HG03558 (cell line): ENCODE measurements around the gene SLC12A7.

Experiments
- ATAC-seq: cut with Tn5 transposase; IDR thresholded peaks from one replicate; pipeline ENCODE4 v1.9.1; 2021; ENCODE audit warnings: moderate number of reproducible peaks; ENCODE audit not compliant: unreplicated experiment; ENCODE audit errors: extremely low read depth

The SLC12A7 gene

DNA sequence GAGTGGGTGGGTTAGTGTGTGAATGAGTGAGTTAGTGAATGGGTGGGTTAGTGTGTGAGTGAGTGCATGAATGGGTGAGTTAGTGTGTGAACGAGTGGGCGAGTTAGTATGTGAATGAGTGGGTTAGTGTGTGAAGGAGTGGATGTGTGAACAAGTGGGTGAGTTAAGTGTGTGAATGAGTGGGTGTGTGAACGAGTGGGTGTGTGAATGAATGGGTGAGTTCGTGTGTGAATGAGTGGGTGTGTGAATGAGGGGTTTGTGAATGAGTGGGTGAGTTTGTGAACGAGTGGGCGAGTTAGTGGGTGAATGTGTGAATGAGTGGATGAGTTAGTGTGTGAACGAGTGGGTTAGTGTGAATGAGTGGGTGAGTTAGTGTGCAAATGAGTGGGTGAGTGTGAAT, 69.2 kb downstream of the SLC12A7 start:
- ATAC-seq = no peak

DNA sequence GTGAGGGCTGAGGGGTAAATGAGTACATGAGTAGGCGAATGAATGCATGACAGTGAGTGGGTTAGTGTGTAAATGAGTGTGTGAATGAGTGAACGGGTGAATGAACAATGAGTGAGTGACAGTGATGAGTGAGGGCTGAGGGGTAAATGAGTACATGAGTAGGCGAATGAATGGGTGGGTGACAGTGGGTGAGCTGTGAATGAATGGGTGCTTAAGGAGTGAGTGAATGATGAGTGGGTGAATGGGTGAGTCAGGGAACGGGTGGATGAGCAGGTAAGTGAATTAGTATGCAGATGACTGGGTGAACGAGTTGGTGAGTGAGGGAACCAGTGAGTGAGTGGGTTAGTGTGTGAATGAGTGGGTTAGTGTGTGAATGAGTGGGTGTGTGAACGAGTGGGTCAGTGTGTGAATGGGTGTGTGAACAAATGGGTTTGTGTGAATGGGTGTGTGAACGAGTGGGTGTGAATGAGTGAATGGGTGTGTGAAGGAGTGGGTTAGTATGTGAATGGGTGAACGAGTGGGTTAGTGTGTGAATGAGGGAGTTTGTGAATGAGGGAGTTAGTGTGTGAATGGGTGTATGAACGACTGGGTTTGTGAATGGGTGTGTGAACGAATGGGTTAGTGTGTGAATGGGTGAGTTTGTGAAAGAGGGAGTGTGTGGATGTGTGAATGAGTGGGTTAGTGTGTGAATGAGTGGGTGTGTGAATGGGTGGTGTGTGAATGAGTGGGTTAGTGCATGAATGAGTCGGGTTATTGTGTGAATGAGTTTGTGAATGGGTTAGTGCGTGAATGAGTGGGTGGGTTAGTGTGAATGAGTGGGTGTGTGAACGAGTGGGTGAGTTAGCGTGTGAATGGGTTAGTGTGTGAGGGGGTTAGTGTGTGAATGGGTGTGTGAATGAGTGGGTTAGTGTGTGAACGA, 70.4 kb downstream of the SLC12A7 start:
- no peak for ATAC-seq

DNA sequence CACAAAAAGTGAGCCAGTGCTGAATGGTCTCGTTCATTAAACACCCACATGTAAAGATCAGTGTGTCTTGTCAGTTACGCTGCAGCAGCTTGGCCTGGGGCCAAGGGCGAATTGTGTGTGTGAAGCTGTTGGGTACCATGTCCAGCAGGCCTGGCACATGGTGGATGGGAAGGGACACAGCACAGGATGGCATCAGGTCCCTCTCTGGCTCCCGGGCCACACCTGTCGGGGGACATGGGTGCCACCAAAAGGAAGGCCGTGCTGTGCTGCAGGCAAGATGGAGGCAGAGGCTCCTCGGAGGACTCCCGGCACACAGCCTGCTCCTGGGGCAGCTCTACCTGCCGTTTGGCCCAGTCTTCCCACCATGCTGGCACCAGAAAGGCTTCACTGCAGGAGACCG, 71.3 kb downstream of the SLC12A7 start:
- no peak for ATAC-seq

DNA sequence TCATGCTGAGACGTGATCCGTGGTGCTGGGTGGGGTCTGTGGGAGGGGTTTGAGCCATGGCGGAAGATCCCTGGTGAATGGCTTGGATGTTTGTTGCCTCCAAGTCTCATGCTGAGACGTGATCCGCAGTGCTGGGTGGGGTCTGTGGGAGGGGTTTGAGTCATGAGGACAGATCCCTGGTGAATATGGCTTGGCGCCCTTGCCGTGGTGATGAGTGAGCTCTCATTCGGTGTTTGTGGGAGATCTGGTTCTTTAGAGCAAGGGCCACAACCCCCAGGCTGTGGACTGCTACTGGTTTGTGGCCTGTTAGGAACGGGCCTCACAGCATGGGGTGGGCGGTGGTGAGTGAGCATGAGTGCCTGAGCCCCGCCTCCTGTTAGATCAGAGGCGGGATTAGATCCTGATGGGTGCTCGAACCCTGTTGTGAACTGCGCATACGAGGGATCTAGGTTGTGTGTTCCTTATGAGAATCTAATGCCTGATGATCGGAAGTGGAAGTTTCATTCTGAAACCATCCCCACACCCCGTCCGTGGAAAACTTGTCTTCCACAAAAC, 72.1 kb downstream of the SLC12A7 start:
- ATAC-seq = no peak

DNA sequence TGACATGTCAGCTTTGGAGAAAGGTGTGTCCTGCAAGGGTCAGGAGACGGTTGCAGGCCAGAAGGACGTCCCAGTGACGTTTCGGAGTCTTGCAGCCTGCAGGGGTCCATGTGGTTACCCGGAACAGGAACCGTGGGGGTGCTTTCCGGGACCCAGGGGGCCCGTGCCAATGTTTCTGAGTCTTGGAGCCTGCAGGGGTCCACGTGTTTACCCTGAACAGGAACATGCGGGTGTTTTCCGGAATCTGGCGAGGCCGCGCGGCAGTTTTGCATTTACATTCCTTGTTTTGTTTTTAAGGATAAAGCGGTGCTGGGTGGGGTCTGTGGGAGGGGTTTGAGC, 72.7 kb downstream of the SLC12A7 start:
- no peak for ATAC-seq

DNA sequence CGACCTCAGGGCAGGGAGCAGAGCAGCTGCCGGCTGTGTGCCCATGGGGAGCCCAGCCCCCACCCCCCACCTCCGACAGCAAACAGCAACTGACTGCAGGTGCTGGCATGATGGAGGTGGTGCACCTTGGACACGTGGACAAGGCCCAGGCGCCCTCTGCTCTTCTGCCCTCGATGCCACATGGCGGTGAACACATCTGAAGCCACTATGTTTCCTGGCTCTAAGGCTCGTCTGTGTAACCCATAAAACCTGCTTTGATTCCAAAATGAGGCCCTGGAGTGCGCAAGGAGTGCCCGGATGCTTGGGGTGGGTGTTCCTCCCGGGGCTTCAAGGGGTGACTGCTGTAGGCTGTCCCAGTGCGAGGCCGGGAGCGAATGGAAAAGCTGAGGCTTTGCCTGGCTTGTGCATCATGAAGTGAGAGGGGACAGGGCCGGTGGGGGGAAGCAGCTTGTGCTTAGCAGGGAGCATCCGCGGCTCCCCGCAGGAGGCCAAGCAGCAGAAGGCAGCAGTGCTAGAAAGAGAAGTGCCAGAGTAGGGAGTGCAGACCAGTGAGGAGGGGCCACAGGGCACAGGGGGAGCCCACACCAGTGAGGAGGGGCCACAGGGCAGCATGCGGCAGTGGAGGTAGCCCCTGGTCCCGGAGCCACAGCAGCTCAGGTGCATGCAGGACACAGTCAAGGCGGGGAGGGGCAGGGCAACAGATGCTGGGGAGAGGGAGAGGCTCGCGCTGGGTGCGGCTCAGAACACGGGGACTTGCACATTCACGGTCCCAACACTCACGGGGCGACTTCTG, 73.2 kb downstream of the SLC12A7 start:
- no peak for ATAC-seq

DNA sequence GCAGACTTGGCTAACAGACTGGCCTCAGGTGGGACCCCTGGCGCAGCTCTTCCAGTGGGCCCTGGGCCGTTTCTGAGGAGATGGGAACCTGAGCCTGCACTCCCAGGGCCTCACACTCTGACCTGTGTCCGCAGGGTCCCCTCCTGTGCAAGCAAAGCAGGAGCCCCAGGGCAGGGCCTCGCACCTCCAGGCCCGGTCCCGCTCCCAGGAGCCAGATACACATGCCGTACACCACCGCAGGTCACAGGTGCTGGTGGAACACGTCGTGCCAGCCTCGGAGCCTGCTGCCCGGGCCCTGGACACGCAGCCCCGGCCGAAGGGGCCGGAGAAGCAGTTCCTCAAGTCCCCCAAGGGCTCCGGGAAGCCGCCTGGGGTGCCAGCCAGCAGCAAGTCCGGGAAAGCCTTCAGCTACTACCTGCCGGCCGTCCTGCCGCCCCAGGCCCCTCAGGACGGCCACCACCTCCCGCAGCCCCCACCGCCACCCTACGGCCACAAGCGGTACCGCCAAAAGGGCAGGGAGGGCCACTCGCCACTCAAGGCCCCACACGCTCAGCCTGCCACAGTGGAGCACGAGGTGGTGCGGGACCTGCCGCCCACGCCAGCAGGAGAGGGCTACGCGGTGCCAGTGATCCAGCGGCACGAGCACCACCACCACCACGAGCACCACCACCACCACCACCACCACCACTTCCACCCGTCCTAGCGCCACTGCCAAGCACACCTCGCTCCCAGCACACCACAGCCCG, 74.0 kb downstream of the SLC12A7 start:
- ATAC-seq = no peak

DNA sequence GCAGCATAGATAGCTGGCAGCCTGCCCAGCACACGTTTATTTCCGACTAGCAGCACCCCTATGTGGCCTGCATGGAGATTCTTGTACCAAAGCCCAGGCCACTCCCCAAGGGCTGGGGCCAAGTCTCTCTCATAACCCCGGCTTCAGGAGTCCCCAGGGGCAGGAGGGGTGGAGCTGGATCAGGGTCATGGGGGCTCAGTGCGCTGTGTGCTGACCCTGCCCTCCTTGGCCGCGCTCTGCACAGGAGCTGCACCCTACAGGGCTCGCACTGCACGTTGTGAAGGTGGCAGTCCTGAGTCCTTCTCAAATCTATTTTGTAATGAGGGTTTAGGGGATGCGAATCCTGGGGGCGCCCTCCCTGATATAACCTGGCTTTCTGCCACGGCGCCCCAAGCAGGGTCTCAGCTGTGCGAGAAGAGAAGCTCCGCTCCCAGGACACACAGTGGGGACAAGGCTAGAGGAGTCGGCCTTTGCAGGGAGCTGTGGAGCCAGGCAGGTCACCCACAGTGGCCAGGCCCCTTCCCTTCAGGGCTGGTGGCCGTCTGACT, 74.7 kb downstream of the SLC12A7 start:
- no peak for ATAC-seq

DNA sequence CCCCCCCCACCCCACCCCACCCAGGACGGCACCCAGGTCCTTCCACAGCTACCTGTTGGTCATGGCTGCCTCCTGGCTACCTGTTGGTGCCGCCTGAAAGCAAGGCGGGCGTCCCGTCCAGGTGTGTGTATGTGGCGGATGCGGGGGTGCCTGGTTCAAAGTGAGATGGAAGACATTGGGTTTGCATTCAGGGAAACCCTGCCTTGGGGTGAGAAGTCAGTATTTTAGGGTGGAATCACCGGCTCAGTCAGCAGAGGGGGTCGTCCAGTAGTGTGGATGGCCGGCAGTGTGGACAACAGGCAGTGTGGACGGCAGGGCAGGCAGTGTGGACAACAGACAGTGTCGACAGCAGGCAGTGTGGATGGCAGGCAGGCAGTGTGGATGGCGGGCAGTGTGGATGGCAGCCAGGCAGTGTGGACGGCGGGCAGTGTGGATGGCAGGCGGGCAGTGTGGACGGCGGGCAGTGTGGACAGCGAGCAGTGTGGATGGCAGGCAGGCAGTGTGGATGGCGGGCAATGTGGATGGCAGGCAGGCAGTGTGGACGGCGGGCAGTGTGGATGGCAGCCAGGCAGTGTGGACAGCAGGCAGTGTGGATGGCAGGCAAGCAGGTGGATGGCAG, 75.2 kb downstream of the SLC12A7 start:
- no peak for ATAC-seq

DNA sequence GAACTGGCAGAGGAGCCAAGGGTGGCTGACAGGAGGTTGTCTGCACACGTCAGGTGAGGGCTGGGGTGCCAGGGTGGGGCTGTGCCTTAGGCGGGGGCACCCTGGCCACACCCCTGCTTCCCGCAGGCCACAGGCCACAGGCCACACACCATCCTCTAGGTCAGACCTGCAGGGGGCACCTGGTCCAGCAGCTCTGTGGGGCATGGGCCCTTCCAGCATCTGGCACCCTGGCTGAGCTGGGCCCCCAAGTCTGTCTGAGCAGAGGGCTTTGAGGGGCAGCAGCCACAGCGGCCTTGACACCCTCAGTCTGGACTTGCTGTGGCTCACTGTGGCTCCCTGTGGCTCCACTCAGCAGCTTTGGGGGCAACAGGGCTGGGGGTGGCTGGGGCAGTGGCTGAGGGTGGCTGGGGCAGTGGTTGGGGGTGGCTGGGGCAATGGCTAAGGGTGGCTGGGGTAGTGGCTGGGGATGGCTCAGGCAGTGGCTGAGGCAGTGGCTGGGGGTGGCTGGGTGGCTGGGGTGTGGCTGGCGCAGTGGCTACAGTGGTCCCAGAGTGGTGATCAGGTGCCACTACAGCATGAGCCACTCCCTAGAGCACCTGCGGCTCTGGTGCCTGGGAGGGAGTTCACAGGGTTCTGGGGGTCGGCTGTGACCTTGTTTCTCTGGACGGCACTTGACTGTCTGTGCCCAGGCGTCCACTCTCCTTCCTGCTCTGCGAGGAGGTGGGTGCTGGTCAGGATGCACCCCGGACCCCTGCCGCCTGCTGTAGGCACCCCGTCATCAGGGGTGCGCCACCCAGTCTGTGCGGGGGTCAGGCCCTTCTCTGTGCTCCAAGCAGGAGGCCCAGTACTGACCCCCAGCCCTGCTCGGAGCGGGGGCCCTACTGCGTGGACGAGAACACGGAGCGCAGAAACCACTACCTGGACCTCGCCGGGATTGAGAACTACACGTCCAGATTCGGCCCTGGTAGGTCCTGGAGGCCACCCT, 76.2 kb downstream of the SLC12A7 start:
- ATAC-seq = no peak

DNA sequence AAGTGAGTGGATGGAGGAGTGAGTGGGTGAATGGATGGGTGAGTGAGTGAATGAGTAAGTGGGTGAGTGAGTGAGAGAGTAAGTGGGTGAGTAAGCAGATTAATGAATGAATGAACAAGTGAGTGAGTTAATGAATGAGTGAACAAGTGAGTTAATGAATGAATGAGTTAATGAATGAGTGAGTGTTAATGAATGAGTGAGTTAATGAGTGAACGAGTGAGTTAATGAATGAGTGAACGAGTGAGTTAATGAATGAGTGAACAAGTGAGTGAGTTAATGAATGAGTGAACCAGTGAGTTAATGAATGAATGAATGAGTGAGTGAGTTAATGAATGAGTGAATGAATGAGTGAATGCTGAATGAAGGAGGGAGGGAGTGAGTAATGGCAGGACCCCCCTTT, 76.9 kb downstream of the SLC12A7 start:
- ATAC-seq = no peak

DNA sequence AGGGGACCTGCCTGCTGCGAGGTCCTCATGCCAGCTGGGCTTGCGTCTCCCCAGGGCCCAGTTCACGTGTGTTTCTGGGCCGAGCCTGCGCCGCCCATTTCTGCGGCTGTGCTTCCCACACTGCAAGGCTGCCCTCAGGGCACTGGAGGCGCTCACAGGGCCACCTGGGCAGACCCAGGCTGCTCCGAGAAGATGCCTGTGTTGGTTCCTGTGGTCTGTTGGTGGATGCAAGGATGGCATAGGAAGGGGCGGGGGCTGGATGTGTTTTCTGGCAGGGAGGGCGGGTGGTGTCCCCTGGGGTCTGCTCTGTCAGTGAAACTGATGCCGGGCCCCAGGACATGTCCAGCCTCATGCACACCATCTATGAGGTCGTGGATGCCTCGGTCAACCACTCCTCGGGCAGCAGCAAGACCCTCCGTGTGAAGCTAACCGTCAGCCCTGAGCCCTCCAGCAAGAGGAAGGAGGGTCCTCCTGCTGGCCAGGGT, 77.4 kb downstream of the SLC12A7 start:
- ATAC-seq = no peak

DNA sequence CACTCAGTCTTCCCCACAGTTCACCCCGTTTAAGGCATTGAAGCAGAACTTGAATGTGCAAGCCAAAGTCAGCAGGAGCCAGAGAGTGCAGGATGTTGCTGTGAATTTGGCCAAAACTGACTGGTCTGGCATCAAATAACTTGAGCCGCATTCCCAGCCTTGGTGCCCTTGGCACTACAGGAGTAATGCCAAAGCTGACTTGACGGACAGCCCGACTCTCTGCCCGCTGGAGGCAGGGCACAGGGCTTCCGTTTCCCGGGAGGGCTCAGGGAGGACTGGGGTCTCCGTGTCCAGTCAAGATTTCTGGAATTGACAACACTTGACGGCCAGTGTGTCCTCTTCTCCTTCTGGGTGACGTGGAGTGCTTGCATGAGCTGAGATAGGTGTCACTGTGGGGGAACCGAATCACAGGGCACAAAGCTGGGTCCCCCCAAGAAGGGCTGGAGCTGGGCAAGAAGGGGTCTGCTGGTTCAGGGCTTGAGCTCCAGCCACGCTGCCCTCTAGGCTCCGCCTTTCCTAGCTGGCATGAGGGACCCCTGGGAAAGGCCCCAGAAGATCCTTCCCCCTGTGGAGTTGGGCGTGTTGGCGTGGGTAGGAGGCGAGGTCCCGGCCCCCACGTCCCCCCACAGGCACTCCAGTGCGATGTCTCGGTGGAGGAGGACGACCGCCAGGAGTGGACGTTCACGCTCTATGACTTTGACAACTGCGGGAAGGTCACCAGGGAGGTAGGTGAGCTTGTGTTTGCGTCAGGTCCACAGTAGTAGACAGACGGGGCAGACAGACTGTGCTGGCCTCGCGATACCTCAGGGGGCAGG, 78.0 kb downstream of the SLC12A7 start:
- no peak for ATAC-seq

DNA sequence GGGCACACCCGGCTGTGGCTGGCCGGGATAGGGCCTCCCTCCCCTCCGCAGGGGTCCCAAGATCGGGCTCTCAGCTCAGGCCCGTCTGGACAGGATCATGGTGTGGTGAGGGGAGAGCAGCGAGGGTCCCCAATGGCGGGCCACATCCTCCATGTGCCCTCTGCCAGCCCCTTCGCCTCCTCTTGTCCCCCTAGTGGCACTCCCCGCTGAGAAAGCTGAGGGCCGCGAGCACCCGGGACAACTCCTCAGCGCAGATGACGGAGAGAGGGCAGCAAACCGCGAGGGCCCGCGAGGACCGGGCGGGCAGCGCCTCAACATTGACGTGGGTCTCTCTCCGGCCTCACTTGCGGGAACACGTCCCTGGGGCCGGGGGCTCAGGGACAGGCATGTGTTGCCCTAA, 78.7 kb downstream of the SLC12A7 start:
- no peak for ATAC-seq

DNA sequence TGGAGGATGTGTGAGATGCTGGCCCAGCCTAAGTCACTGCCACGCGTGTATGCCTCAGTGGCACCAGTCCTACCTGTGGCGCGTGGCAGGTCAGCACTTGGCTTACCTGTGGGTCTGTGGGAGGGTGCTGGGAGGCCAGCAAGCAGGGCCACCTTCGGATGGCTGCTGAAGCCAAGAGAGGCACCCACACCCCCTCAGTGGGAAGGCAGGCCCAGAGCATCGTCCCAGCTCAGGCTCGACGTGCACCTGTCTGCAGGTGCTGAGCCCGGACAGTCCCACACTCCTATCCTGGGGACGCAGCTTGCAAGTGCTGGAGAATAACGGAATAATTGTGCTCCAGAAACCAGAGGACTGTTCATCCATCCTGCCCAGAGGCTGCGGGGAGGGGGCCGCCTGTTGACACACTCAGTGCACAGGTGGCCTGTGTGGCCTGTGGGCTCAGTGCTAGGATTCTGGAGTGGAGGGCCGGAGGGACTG, 79.3 kb downstream of the SLC12A7 start:
- ATAC-seq = no peak

DNA sequence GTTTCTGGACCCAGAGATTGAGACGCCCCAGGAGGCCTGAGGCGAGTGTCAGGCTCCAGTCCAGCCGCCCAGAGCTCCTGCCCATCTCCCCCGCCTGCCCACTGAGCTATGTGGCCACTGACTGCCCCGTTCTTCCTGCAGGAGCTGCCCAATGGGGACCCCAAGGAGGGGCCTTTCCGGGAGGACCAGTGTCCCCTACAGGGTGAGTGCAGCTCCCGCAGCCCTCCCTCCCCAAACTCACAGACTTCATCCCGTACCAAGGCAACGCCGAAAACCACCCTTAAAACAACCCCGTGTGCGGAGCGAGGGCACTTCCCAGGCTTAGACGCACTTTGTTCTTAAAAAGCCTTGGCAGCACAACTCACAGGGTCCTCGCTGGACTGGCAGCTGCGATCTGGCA, 79.9 kb downstream of the SLC12A7 start:
- no peak for ATAC-seq

DNA sequence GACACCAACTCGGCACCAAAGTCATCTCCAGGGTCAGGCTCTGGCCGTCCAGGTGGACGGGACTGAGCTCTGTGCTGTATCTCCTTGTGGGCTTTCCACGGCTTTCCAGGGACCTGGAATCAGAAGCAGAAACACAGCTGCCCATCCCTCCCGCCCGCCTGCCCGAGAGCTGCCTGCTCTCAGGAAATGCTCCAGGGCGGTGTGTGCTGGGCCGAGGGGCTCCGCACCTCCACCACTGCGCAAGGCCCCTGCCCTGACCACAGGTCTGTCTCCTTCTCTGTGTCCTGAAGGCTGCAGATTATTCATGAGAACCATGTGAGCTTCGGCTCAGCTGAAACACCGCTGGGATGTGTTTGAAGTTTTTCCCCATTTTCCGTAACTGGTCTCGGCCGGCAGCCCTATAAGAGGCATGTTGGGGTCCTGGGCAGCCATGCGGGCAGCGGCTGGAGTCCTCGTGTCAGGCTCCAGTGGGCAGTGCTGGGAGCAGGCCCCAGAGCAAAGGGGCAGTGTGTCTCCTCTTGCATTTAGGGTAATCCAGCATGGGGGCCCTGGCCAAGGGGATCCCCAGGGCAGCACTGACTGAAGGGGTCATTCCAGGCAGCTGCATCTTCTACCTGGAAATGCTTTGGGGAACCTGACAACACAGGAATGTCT, 80.4 kb downstream of the SLC12A7 start:
- no peak for ATAC-seq
